Measurements from ENCODE around the gene PWWP2B.
"Not testable (repeated sequence)": the region's sequence is repeated elsewhere in the genome, so short reads cannot be mapped to it uniquely, and the experiment has no call there.

The PWWP2B gene

GRCh38 chr10:132436096-132436495, 39.1 kb downstream of the PWWP2B start:
- DNase-seq = not testable (repeated sequence)

- DNase-seq = no peak
These were observed 39.9 kb downstream of the PWWP2B start for GRCh38 chr10:132436861-132437410.

GRCh38 chr10:132437541-132437950, 40.5 kb downstream of the PWWP2B start:
- DNase-seq = no peak

- no peak for DNase-seq
These were observed 41.4 kb downstream of the PWWP2B start for GRCh38 chr10:132438091-132439024.

- no peak for DNase-seq
These were observed 42.0 kb downstream of the PWWP2B start for GRCh38 chr10:132439025-132439388.

GRCh38 chr10:132439424-132440163, 42.6 kb downstream of the PWWP2B start:
- DNase-seq = no peak

- DNase-seq = no peak
These were observed 44.0 kb downstream of the PWWP2B start for GRCh38 chr10:132440791-132441565.

- no peak for DNase-seq
These were observed 45.0 kb downstream of the PWWP2B start for GRCh38 chr10:132441818-132442524.

GRCh38 chr10:132442636-132443035, 45.6 kb downstream of the PWWP2B start:
- no peak for DNase-seq

GRCh38 chr10:132443605-132443982, 46.6 kb downstream of the PWWP2B start:
- DNase-seq = no peak

- DNase-seq = no peak
These were observed 47.2 kb downstream of the PWWP2B start for GRCh38 chr10:132443983-132444876.

GRCh38 chr10:132444877-132445351, 47.9 kb downstream of the PWWP2B start:
- DNase-seq = no peak

GRCh38 chr10:132445516-132446194, 48.7 kb downstream of the PWWP2B start:
- no peak for DNase-seq

GRCh38 chr10:132446195-132446581, 49.2 kb downstream of the PWWP2B start:
- DNase-seq = no peak

GRCh38 chr10:132446661-132447445, 49.9 kb downstream of the PWWP2B start:
- DNase-seq = no peak

- DNase-seq = no peak
These were observed 50.6 kb downstream of the PWWP2B start for GRCh38 chr10:132447446-132448247.

- DNase-seq = no peak
These were observed 51.3 kb downstream of the PWWP2B start for GRCh38 chr10:132448248-132448731.

- DNase-seq = no peak
These were observed 52.2 kb downstream of the PWWP2B start for GRCh38 chr10:132449051-132449810.
